H1 (cell line): ENCODE measurements around the gene IGFALS. TPM values are rescaled to one million over a fixed set of nuclear protein-coding genes. Genes with fewer than 3 reads are reported as not detected.

ENCODE experiments used
- CEBPB ChIP-seq: IDR thresholded peaks from 2 replicates; pipeline ENCODE4 v1.6.1; 2012; ENCODE audit warnings: low read depth, low read length
- CHD1 ChIP-seq: IDR thresholded peaks from 2 replicates; pipeline ENCODE4 v1.6.1; 2012; ENCODE audit warnings: low read depth, low read length, improper control_type of control experiment
- GTF2F1 ChIP-seq: IDR thresholded peaks from 2 replicates; pipeline ENCODE4 v1.6.1; 2012; ENCODE audit warnings: low read depth, low read length, improper control_type of control experiment, borderline replicate concordance
- polyA plus RNA-seq, 7 experiments: library from polyadenylated mRNA; depleted of rRNA in 3 of 7; stranded (reverse) in 5 of 7; unstranded in 2 of 7; fragments of >200 nt in 5 of 7; fragments of 200-250 nt in 2 of 7; gene quantifications; 1 replicate in 5 of 7; 2 replicates in 1 of 7; 4 replicates in 1 of 7; pipeline versions ENCODE4 v1.2.1 to v1.2.3, GENCODE V29; 2011 to 2013; ENCODE audit warnings: missing spikeins in 2 of 7, mixed read lengths in 2 of 7
- total RNA-seq: library from RNA; stranded (reverse); fragmentation: NEBNext Ultra II Directional; extraction: Animal tissue kit (Norgen Biotek cat#: 25700); gene quantifications from 2 replicates; pipeline ENCODE4 v1.2.1, GENCODE V29; 2021

The IGFALS gene
- total and polyA plus RNA-seq, 2 of the 8 experiments (the other 6 are each of a cell fraction or from before 2014, with no cell fraction given): not detected

DNA sequence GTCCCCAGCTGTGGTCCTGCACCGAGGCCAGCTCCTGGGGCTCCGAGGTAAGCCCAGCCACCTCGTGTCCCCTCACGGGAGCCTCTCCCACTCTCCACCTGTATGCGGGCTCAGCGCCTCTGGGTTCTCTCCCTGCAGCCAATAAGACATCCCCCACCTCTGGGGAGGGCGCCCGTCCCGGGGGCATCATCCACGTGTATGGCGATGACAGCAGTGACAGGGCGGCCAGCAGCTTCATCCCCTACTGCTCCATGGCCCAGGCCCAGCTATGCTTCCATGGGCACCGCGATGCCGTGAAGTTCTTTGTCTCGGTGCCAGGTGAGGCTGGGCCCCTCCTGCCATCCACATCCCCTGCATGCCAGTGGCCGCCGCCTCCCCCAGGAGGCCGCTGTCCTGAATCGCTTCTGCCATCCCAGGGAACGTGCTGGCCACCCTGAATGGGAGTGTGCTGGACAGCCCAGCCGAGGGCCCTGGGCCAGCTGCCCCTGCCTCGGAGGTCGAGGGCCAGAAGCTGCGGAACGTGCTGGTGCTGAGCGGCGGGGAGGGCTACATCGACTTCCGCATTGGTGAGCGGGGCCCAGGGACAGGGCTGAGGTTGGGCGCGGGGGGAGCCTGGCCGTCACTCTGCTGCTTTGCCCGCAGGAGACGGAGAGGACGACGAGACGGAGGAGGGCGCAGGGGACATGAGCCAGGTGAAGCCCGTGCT lies 25.3 kb downstream of the IGFALS start (continued):
- no peak for TF ChIP-seq GTF2F1
- no peak for TF ChIP-seq CEBPB
- no peak for TF ChIP-seq CHD1
